Trophoblast cell (in vitro differentiated cells and primary cell): ENCODE results near the gene SDE2.
"Not testable (repeated sequence)": the region's sequence is repeated elsewhere in the genome, so short reads cannot be mapped to it uniquely, and the experiment has no call there.

Experiments
- DNase-seq, 2 donors: peaks; one replicate each; pipeline ENCODE4 v3.0.0-alpha.2; 2016
- H2AFZ ChIP-seq: 2 replicates; pipeline ENCODE4 v1.6.1; 2013; ENCODE audit warnings: low read length, moderate library complexity, mild to moderate bottlenecking; ENCODE audit not compliant: insufficient read depth, poor library complexity
- H2AK5ac ChIP-seq: 2 replicates; pipeline ENCODE4 v1.6.1; 2013; ENCODE audit warnings: mild to moderate bottlenecking, low read length
- H2BK120ac ChIP-seq: 2 replicates; pipeline ENCODE4 v1.6.1; 2013; ENCODE audit warnings: low read length, mild to moderate bottlenecking, moderate library complexity; ENCODE audit not compliant: insufficient read depth, poor library complexity
- H2BK12ac ChIP-seq: 2 replicates; pipeline ENCODE4 v1.6.1; 2013; ENCODE audit warnings: mild to moderate bottlenecking, low read length, moderate library complexity
- H2BK5ac ChIP-seq: 2 replicates; pipeline ENCODE4 v1.6.1; 2013; ENCODE audit warnings: low read length, low read depth, moderate library complexity, mild to moderate bottlenecking; ENCODE audit not compliant: poor library complexity
- H3K14ac ChIP-seq: 2 replicates; pipeline ENCODE4 v1.6.1; 2013; ENCODE audit warnings: mild to moderate bottlenecking, low read length
- H3K18ac ChIP-seq: 2 replicates; pipeline ENCODE4 v1.6.1; 2013; ENCODE audit warnings: mild to moderate bottlenecking, low read length
- H3K23ac ChIP-seq: 2 replicates; pipeline ENCODE4 v1.6.1; 2013; ENCODE audit warnings: low read length
- H3K27ac ChIP-seq: 2 replicates; pipeline ENCODE4 v1.5.1; 2013; ENCODE audit warnings: low read depth, mild to moderate bottlenecking, inconsistent platforms, low read length, moderate library complexity
- H3K27me3 ChIP-seq: 2 replicates; pipeline ENCODE4 v1.6.1; 2013; ENCODE audit warnings: inconsistent platforms, mild to moderate bottlenecking, low read length, moderate library complexity; ENCODE audit not compliant: insufficient read depth
- H3K36me3 ChIP-seq, 2 experiments: 1 replicate in 1 of 2; 2 replicates in 1 of 2; pipeline ENCODE4 v1.6.1; 2013; ENCODE audit warnings: low read length in 2 of 2, mild to moderate bottlenecking in 2 of 2, moderate library complexity in 1 of 2; ENCODE audit not compliant: insufficient read depth in 2 of 2, control insufficient read depth in 1 of 2
- H3K4ac ChIP-seq: 2 replicates; pipeline ENCODE4 v1.6.1; 2013; ENCODE audit warnings: low read depth, mild to moderate bottlenecking, low read length, moderate library complexity
- H3K4me1 ChIP-seq, 2 experiments: 1 replicate in 1 of 2; 2 replicates in 1 of 2; pipeline ENCODE4 v1.6.1; 2013; ENCODE audit warnings: low read length in 2 of 2, mild to moderate bottlenecking in 2 of 2, moderate library complexity in 1 of 2; ENCODE audit not compliant: insufficient read depth in 2 of 2, control insufficient read depth in 1 of 2
- H3K4me2 ChIP-seq: 2 replicates; pipeline ENCODE4 v1.6.1; 2013; ENCODE audit warnings: inconsistent platforms, mild to moderate bottlenecking, low read length, moderate library complexity
- H3K4me3 ChIP-seq: 2 replicates; pipeline ENCODE4 v1.5.1; 2013; ENCODE audit warnings: mild to moderate bottlenecking, low read depth, low read length, inconsistent platforms
- H3K79me1 ChIP-seq: one replicate; pipeline ENCODE4 v1.6.1; 2013; ENCODE audit warnings: low read length
- H3K79me2 ChIP-seq: 2 replicates; pipeline ENCODE4 v1.6.1; 2013; ENCODE audit warnings: low read length, mild to moderate bottlenecking; ENCODE audit not compliant: control insufficient read depth, insufficient read depth, poor library complexity
- H3K9ac ChIP-seq: 2 replicates; pipeline ENCODE4 v1.6.1; 2013; ENCODE audit warnings: mild to moderate bottlenecking, low read length
- H3K9me3 ChIP-seq: 2 replicates; pipeline ENCODE4 v1.6.1; 2013; ENCODE audit warnings: low read depth, mild to moderate bottlenecking, control low read depth, inconsistent platforms, low read length; ENCODE audit not compliant: insufficient read depth
- H4K12ac ChIP-seq: 2 replicates; pipeline ENCODE4 v1.6.1; 2013; ENCODE audit warnings: low read depth, mild to moderate bottlenecking, low read length, moderate library complexity
- H4K8ac ChIP-seq: 2 replicates; pipeline ENCODE4 v1.6.1; 2013; ENCODE audit warnings: low read depth, mild to moderate bottlenecking, low read length, moderate library complexity
- H4K91ac ChIP-seq: one replicate; pipeline ENCODE4 v1.6.1; 2013; ENCODE audit warnings: low read depth, mild to moderate bottlenecking, low read length, moderate library complexity
- WGBS: extraction: QIAGEN DNeasy Blood & Tissue Kit; methylation state at CpG from one replicate; pipeline ENCODE4 v1.1.7; 2013; ENCODE audit warnings: missing lambda C conversion rate; ENCODE audit not compliant: insufficient read length, insufficient coverage; ENCODE audit errors: extremely low coverage; 5-methylcytosine and 5-hydroxymethylcytosine counted together

Gene SDE2

GRCh38 chr1:225969751-225970150 is 29.4 kb downstream of the SDE2 start:
- H3K14ac ChIP-seq, H3K23ac ChIP-seq, H4K91ac ChIP-seq, H3K9ac ChIP-seq, H2BK120ac ChIP-seq, H2AK5ac ChIP-seq, H3K4me2 ChIP-seq, H2BK12ac ChIP-seq, H4K12ac ChIP-seq, H3K9me3 ChIP-seq, H2BK5ac ChIP-seq, H3K79me2 ChIP-seq, DNase-seq, H3K4me1 ChIP-seq, H3K36me3 ChIP-seq, H2AFZ ChIP-seq, H3K4me3 ChIP-seq, H3K79me1 ChIP-seq, H3K4ac ChIP-seq, H3K27ac ChIP-seq, H4K8ac ChIP-seq, H3K18ac ChIP-seq, H3K27me3 ChIP-seq: not testable (repeated sequence)
- WGBS, result no CpG with 5 or more reads among the region's 28 CpGs

- H2BK5ac ChIP-seq, result no peak overlapping the region
- peaks cover 2% of the 10 kb centered on the region for H3K9me3 ChIP-seq
- H3K23ac ChIP-seq, result no peak overlapping the region
- H3K79me2 ChIP-seq, result no peaks in the 10 kb centered on the region
- H3K9ac ChIP-seq, result no peak overlapping the region
- no peak overlapping the region for H3K4me3 ChIP-seq
- no peak overlapping the region for H4K12ac ChIP-seq
- no peaks in the 10 kb centered on the region for H3K79me1 ChIP-seq
- H3K4me1 ChIP-seq, result no peaks in the 10 kb centered on the region
- no peak overlapping the region for H3K4me2 ChIP-seq
- H3K18ac ChIP-seq, result no peak overlapping the region
- no peak overlapping the region for H4K91ac ChIP-seq
- H3K27ac ChIP-seq, result no peak overlapping the region
- WGBS, result no CpG with 5 or more reads among the region's 5 CpGs
- H2AFZ ChIP-seq, result no peak overlapping the region
- H3K36me3 ChIP-seq, result no peaks in the 10 kb centered on the region
- H3K14ac ChIP-seq, result no peak overlapping the region
- no peaks in the 10 kb centered on the region for H3K27me3 ChIP-seq
- H2BK120ac ChIP-seq, result no peak overlapping the region
- no peak overlapping the region for H4K8ac ChIP-seq
- no peak overlapping the region for H2BK12ac ChIP-seq
- H3K4ac ChIP-seq, result no peak overlapping the region
- no peak overlapping the region for H2AK5ac ChIP-seq
- no peak for DNase-seq
Observed at GRCh38 chr1:225965231-225965630, 33.9 kb downstream of the SDE2 start.

- Histone ChIP-seq H3K4me3 (no peak overlapping the region), H3K4ac (no peak overlapping the region), H3K9ac (no peak overlapping the region), H3K36me3 (no peaks in the 10 kb centered on the region), H3K79me2 (no peaks in the 10 kb centered on the region), H4K12ac (no peak overlapping the region), H3K23ac (no peak overlapping the region), H3K27ac (no peak overlapping the region), H2BK120ac (no peak overlapping the region), H3K4me2 (no peak overlapping the region), H3K4me1 (no peaks in the 10 kb centered on the region), H2BK5ac (no peak overlapping the region), H3K18ac (no peak overlapping the region), H2AK5ac (no peak overlapping the region), H3K14ac (no peak overlapping the region), H4K91ac (no peak overlapping the region), H2BK12ac (no peak overlapping the region), H3K9me3 (no peaks in the 10 kb centered on the region), H3K79me1 (no peaks in the 10 kb centered on the region), H2AFZ (no peak overlapping the region), H4K8ac (no peak overlapping the region), H3K27me3 (no peaks in the 10 kb centered on the region)
- no CpG with 5 or more reads among the region's 15 CpGs for WGBS
- no peak for DNase-seq
Observed at GRCh38 chr1:225963735-225964530, 35.2 kb downstream of the SDE2 start.

- Histone ChIP-seq H3K14ac (no peak overlapping the region), H3K4me2 (no peak overlapping the region), H3K27ac (no peak overlapping the region), H3K36me3 (no peaks in the 10 kb centered on the region), H3K4me3 (no peak overlapping the region), H3K23ac (no peak overlapping the region), H2BK5ac (no peak overlapping the region), H2BK12ac (no peak overlapping the region), H3K4me1 (no peaks in the 10 kb centered on the region), H3K9ac (no peak overlapping the region), H3K27me3 (no peaks in the 10 kb centered on the region), H3K4ac (no peak overlapping the region), H2BK120ac (no peak overlapping the region), H4K12ac (no peak overlapping the region), H2AFZ (no peak overlapping the region), H4K8ac (no peak overlapping the region), H3K79me2 (no peaks in the 10 kb centered on the region), H2AK5ac (no peak overlapping the region), H3K18ac (no peak overlapping the region), H3K79me1 (no peaks in the 10 kb centered on the region), H3K9me3 (no peaks in the 10 kb centered on the region), H4K91ac (no peak overlapping the region)
- peak in 1 of 2 donors; percentile 32 for DNase-seq
- no CpG with 5 or more reads among the region's 21 CpGs for WGBS
Observed at GRCh38 chr1:225962440-225962975, 36.6 kb downstream of the SDE2 start.
